HEK293T (cell line): ENCODE results near the gene HNRNPK.

Experiments
- CTCF ChIA-PET: fragments of 350-600 bp; formaldehyde crosslinking; extraction: SDS; loops from one replicate; lab custom pipeline; 2021; ENCODE audit warnings: antibody characterized with exemption, inconsistent platforms; lab: Yijun Ruan, JAX
- POLR2A ChIA-PET: fragments of 350-600 bp; formaldehyde crosslinking; extraction: SDS; loops from one replicate; lab custom pipeline; 2020; ENCODE audit warnings: antibody characterized with exemption, inconsistent platforms; lab: Yijun Ruan, JAX
- DNase-seq: peaks from one replicate; pipeline ENCODE4 v3.0.0; 2012; ENCODE audit warnings: mixed read lengths; ENCODE audit errors: extremely low spot score
- ARNT ChIP-seq: fragments of 450-650 bp; IDR thresholded peaks from 2 replicates; pipeline ENCODE4 v1.6.1; 2017; ENCODE audit warnings: mild to moderate bottlenecking
- BHLHE40 ChIP-seq: fragments of 450-650 bp; IDR thresholded peaks from 2 replicates; pipeline ENCODE4 v1.6.1; 2016; ENCODE audit warnings: mild to moderate bottlenecking, moderate library complexity, borderline replicate concordance
- CTBP1 ChIP-seq: fragments of 450-650 bp; IDR thresholded peaks from 2 replicates; pipeline ENCODE4 v1.6.1; 2016; ENCODE audit warnings: borderline replicate concordance
- ELF4 ChIP-seq: fragments of 450-650 bp; IDR thresholded peaks from 2 replicates; pipeline ENCODE4 v1.6.1; 2017; ENCODE audit warnings: antibody characterized with exemption
- FOXA1 ChIP-seq: fragments of 450-650 bp; IDR thresholded peaks from 2 replicates; pipeline ENCODE4 v1.6.1; 2016; ENCODE audit warnings: mild to moderate bottlenecking
- FOXK2 ChIP-seq: fragments of 450-650 bp; IDR thresholded peaks from 2 replicates; pipeline ENCODE4 v1.6.1; 2016; ENCODE audit warnings: mild to moderate bottlenecking
- FOXM1 ChIP-seq: fragments of 450-650 bp; IDR thresholded peaks from 2 replicates; pipeline ENCODE4 v1.6.1; 2017; ENCODE audit warnings: mild to moderate bottlenecking, borderline replicate concordance
- HDGF ChIP-seq: fragments of 450-650 bp; IDR thresholded peaks from 2 replicates; pipeline ENCODE4 v1.6.1; 2017; ENCODE audit warnings: antibody characterized with exemption, borderline replicate concordance
- L3MBTL2 ChIP-seq: fragments of 450-650 bp; conservative IDR thresholded peaks from 2 replicates; pipeline ENCODE4 v1.6.1; 2016; ENCODE audit warnings: mild to moderate bottlenecking
- LEF1 ChIP-seq: fragments of 450-650 bp; IDR thresholded peaks from 2 replicates; pipeline ENCODE4 v1.6.1; 2017; ENCODE audit warnings: mild to moderate bottlenecking, borderline replicate concordance
- NFRKB ChIP-seq: fragments of 450-650 bp; IDR thresholded peaks from 2 replicates; pipeline ENCODE4 v1.6.1; 2016; ENCODE audit warnings: mild to moderate bottlenecking, moderate library complexity
- PKNOX1 ChIP-seq: fragments of 450-650 bp; IDR thresholded peaks from 2 replicates; pipeline ENCODE4 v1.6.1; 2016
- SP1 ChIP-seq: fragments of 450-650 bp; IDR thresholded peaks from 2 replicates; pipeline ENCODE4 v1.6.1; 2017
- SUZ12 ChIP-seq: fragments of 450-650 bp; IDR thresholded peaks from 2 replicates; pipeline ENCODE4 v1.6.1; 2016; ENCODE audit warnings: mild to moderate bottlenecking
- TARDBP ChIP-seq: fragments of 450-650 bp; IDR thresholded peaks from 2 replicates; pipeline ENCODE4 v1.6.1; 2016
- ZNF384 ChIP-seq: fragments of 450-650 bp; IDR thresholded peaks from 2 replicates; pipeline ENCODE4 v1.6.1; 2016

The HNRNPK gene

GRCh38 chr9:84000186-84000585 lies 20.2 kb upstream of the HNRNPK start:
- no peak for DNase-seq
- no peak for TF ChIP-seq L3MBTL2
- no peak for TF ChIP-seq ARNT
- TF ChIP-seq FOXK2, result no peak
- TF ChIP-seq LEF1, result no peak
- no peak for TF ChIP-seq SP1
- no peak for TF ChIP-seq ELF4
- TF ChIP-seq FOXM1, result no peak
- no peak for TF ChIP-seq NFRKB
- TF ChIP-seq HDGF, result no peak
- TF ChIP-seq CTBP1, result no peak
- TF ChIP-seq FOXA1, result no peak
- TF ChIP-seq ZNF384, result no peak
- no peak for TF ChIP-seq SUZ12
- TF ChIP-seq TARDBP, result no peak
- no peak for TF ChIP-seq BHLHE40
- TF ChIP-seq PKNOX1, result no peak
- POLR2A ChIA-PET, result no interaction called here
- CTCF ChIA-PET, result no interaction called here

- POLR2A ChIA-PET, result no interaction called here
- CTCF ChIA-PET, result no interaction called here
- TF ChIP-seq CTBP1 (no peak), SP1 (no peak), HDGF (no peak), FOXM1 (no peak), L3MBTL2 (no peak), TARDBP (no peak), BHLHE40 (no peak), ELF4 (no peak), FOXK2 (no peak), SUZ12 (no peak), PKNOX1 (no peak), FOXA1 (no peak), NFRKB (no peak), LEF1 (no peak), ARNT (no peak), ZNF384 (no peak)
- DNase-seq, result no peak
Observed at GRCh38 chr9:83999141-83999918, 19.3 kb upstream of the HNRNPK start.

- no peak for DNase-seq
- POLR2A ChIA-PET, result interaction anchor here (0.8 kb wide), 1 partner anchor 16 kb away, joined by 3 read pairs; the partner anchor contains the start of gene HNRNPK
- TF ChIP-seq SUZ12 (no peak), LEF1 (no peak), FOXK2 (no peak), SP1 (no peak), HDGF (no peak), PKNOX1 (no peak), L3MBTL2 (no peak), ARNT (no peak), FOXM1 (no peak), FOXA1 (no peak), ELF4 (no peak), TARDBP (no peak), ZNF384 (no peak)
- CTCF ChIA-PET, result no interaction called here
Observed at GRCh38 chr9:83996126-83996525, 16.1 kb upstream of the HNRNPK start.

GRCh38 chr9:83992901-83993300 lies 12.9 kb upstream of the HNRNPK start:
- POLR2A ChIA-PET, result no interaction called here
- TF ChIP-seq CTBP1, result no peak
- CTCF ChIA-PET, result no interaction called here
- no peak for DNase-seq

GRCh38 chr9:83992407-83992806 lies 12.4 kb upstream of the HNRNPK start:
- TF ChIP-seq SP1 (no peak), FOXM1 (no peak), NFRKB (no peak), FOXK2 (no peak), CTBP1 (no peak), BHLHE40 (no peak), TARDBP (no peak), FOXA1 (no peak), ELF4 (no peak), SUZ12 (no peak)
- ChIA-PET POLR2A (no interaction called here), CTCF (no interaction called here)
- DNase-seq, result no peak

- no peak for DNase-seq
- CTCF ChIA-PET, result no interaction called here
- TF ChIP-seq SP1, result no peak
- no peak for TF ChIP-seq FOXK2
- POLR2A ChIA-PET, result no interaction called here
Observed at GRCh38 chr9:83991355-83991754, 11.3 kb upstream of the HNRNPK start.

GRCh38 chr9:83988411-83988810 lies 8.4 kb upstream of the HNRNPK start:
- POLR2A ChIA-PET, result no interaction called here
- CTCF ChIA-PET, result no interaction called here
- DNase-seq, result no peak
- TF ChIP-seq TARDBP (no peak), NFRKB (no peak), FOXM1 (no peak), ELF4 (no peak), HDGF (no peak), ZNF384 (no peak), PKNOX1 (no peak), SUZ12 (no peak), CTBP1 (no peak), BHLHE40 (no peak), ARNT (no peak), FOXA1 (no peak), SP1 (no peak), LEF1 (no peak), L3MBTL2 (no peak), FOXK2 (no peak)
